BLaER1 (cell line): ENCODE results near the gene APAF1.
"Not testable (repeated sequence)": the region's sequence is repeated elsewhere in the genome, so short reads cannot be mapped to it uniquely, and the experiment has no call there.

Experiments
- H3K27ac ChIP-seq: shearing (Covaris generic); formaldehyde crosslinking; 2 replicates; pipeline ENCODE4 v1.8.1; 2022
- H3K27me3 ChIP-seq: shearing (Covaris generic); formaldehyde crosslinking; 2 replicates; pipeline ENCODE4 v1.8.1; 2022
- H3K36me3 ChIP-seq: shearing (Covaris generic); formaldehyde crosslinking; 2 replicates; pipeline ENCODE4 v1.8.1; 2022
- H3K4me1 ChIP-seq: shearing (Covaris generic); formaldehyde crosslinking; 2 replicates; pipeline ENCODE4 v1.8.1; 2022
- H3K4me2 ChIP-seq: shearing (Covaris generic); formaldehyde crosslinking; 2 replicates; pipeline ENCODE4 v1.8.1; 2022
- H3K4me3 ChIP-seq: shearing (Covaris generic); formaldehyde crosslinking; 2 replicates; pipeline ENCODE4 v1.8.1; 2022
- H3K9ac ChIP-seq: shearing (Covaris generic); formaldehyde crosslinking; 2 replicates; pipeline ENCODE4 v1.8.1; 2022
- H3K9me3 ChIP-seq: shearing (Covaris generic); formaldehyde crosslinking; 2 replicates; pipeline ENCODE4 v1.8.1; 2022
- H4K20me1 ChIP-seq: shearing (Covaris generic); formaldehyde crosslinking; 2 replicates; pipeline ENCODE4 v1.8.1; 2022
- Cebpa-rat ChIP-seq: shearing (Covaris generic); IDR thresholded peaks from 2 replicates; pipeline ENCODE4 v1.8.1; 2022

APAF1 gene

GRCh38 chr12:98752726-98753125, 107.6 kb downstream of the APAF1 start:
- no peak for TF ChIP-seq Cebpa-rat
- Histone ChIP-seq H4K20me1 (no peaks in the 10 kb centered on the region), H3K4me3 (no peak overlapping the region), H3K36me3 (peaks cover 87% of the 10 kb centered on the region), H3K4me2 (no peak overlapping the region), H3K27ac (no peak overlapping the region), H3K4me1 (no peaks in the 10 kb centered on the region), H3K27me3 (no peaks in the 10 kb centered on the region), H3K9ac (no peak overlapping the region), H3K9me3 (no peaks in the 10 kb centered on the region)

- H3K27ac ChIP-seq, result no peak overlapping the region
- TF ChIP-seq Cebpa-rat, result no peak
- no peaks in the 10 kb centered on the region for H3K27me3 ChIP-seq
- peaks cover 87% of the 10 kb centered on the region for H3K36me3 ChIP-seq
- H4K20me1 ChIP-seq, result no peaks in the 10 kb centered on the region
- no peaks in the 10 kb centered on the region for H3K9me3 ChIP-seq
- no peak overlapping the region for H3K4me3 ChIP-seq
- no peak overlapping the region for H3K4me2 ChIP-seq
- no peak overlapping the region for H3K9ac ChIP-seq
- H3K4me1 ChIP-seq, result no peaks in the 10 kb centered on the region
Observed at GRCh38 chr12:98754095-98754494, 109.0 kb downstream of the APAF1 start.

- H3K9ac ChIP-seq, H3K4me2 ChIP-seq, H3K9me3 ChIP-seq, H4K20me1 ChIP-seq, H3K4me1 ChIP-seq, H3K4me3 ChIP-seq, H3K27me3 ChIP-seq, H3K27ac ChIP-seq: not testable (repeated sequence)
- peaks cover 84% of the 10 kb centered on the region for H3K36me3 ChIP-seq
Observed at GRCh38 chr12:98755855-98756254, 110.8 kb downstream of the APAF1 start.

- no peak overlapping the region for H3K4me3 ChIP-seq
- H3K4me2 ChIP-seq, result no peak overlapping the region
- H3K27me3 ChIP-seq, result no peaks in the 10 kb centered on the region
- no peak overlapping the region for H3K27ac ChIP-seq
- no peaks in the 10 kb centered on the region for H3K9me3 ChIP-seq
- no peak for TF ChIP-seq Cebpa-rat
- H3K4me1 ChIP-seq, result no peaks in the 10 kb centered on the region
- no peak overlapping the region for H3K9ac ChIP-seq
- no peaks in the 10 kb centered on the region for H4K20me1 ChIP-seq
- peaks cover 87% of the 10 kb centered on the region for H3K36me3 ChIP-seq
Observed at GRCh38 chr12:98757455-98757854, 112.4 kb downstream of the APAF1 start.

GRCh38 chr12:98758331-98758730, 113.2 kb downstream of the APAF1 start:
- no peaks in the 10 kb centered on the region for H3K4me1 ChIP-seq
- no peak overlapping the region for H3K4me3 ChIP-seq
- H3K27ac ChIP-seq, result no peak overlapping the region
- no peaks in the 10 kb centered on the region for H3K27me3 ChIP-seq
- no peak overlapping the region for H3K4me2 ChIP-seq
- H3K36me3 ChIP-seq, result peaks cover 85% of the 10 kb centered on the region
- no peaks in the 10 kb centered on the region for H3K9me3 ChIP-seq
- no peak overlapping the region for H3K9ac ChIP-seq
- no peak for TF ChIP-seq Cebpa-rat
- no peaks in the 10 kb centered on the region for H4K20me1 ChIP-seq

- Histone ChIP-seq H3K9ac (no peak overlapping the region), H3K9me3 (no peaks in the 10 kb centered on the region), H4K20me1 (no peaks in the 10 kb centered on the region), H3K36me3 (peaks cover 82% of the 10 kb centered on the region), H3K4me3 (no peak overlapping the region), H3K4me2 (no peak overlapping the region), H3K4me1 (no peaks in the 10 kb centered on the region), H3K27ac (no peak overlapping the region), H3K27me3 (no peaks in the 10 kb centered on the region)
- TF ChIP-seq Cebpa-rat, result no peak
Observed at GRCh38 chr12:98763656-98764055, 118.6 kb downstream of the APAF1 start.

- Histone ChIP-seq H4K20me1 (no peaks in the 10 kb centered on the region), H3K4me2 (no peak overlapping the region), H3K9me3 (no peaks in the 10 kb centered on the region), H3K27ac (no peak overlapping the region), H3K4me3 (no peak overlapping the region), H3K9ac (no peak overlapping the region), H3K36me3 (peaks cover 81% of the 10 kb centered on the region), H3K27me3 (no peaks in the 10 kb centered on the region), H3K4me1 (no peaks in the 10 kb centered on the region)
- no peak for TF ChIP-seq Cebpa-rat
Observed at GRCh38 chr12:98767248-98767647, 122.2 kb downstream of the APAF1 start.

- H3K4me1 ChIP-seq, result no peaks in the 10 kb centered on the region
- H3K9me3 ChIP-seq, result no peaks in the 10 kb centered on the region
- H3K27me3 ChIP-seq, result no peaks in the 10 kb centered on the region
- H3K4me3 ChIP-seq, result no peak overlapping the region
- H3K36me3 ChIP-seq, result peaks cover 87% of the 10 kb centered on the region
- no peak overlapping the region for H3K4me2 ChIP-seq
- no peaks in the 10 kb centered on the region for H4K20me1 ChIP-seq
- no peak overlapping the region for H3K27ac ChIP-seq
- H3K9ac ChIP-seq, result no peak overlapping the region
- no peak for TF ChIP-seq Cebpa-rat
Observed at GRCh38 chr12:98769068-98769467, 124.0 kb downstream of the APAF1 start.

GRCh38 chr12:98770230-98770629, 125.1 kb downstream of the APAF1 start:
- Histone ChIP-seq H3K27ac (no peak overlapping the region), H3K9ac (no peak overlapping the region), H3K4me3 (no peak overlapping the region), H3K4me1 (no peaks in the 10 kb centered on the region), H3K27me3 (no peaks in the 10 kb centered on the region), H3K4me2 (no peak overlapping the region), H3K9me3 (no peaks in the 10 kb centered on the region), H4K20me1 (no peaks in the 10 kb centered on the region), H3K36me3 (peaks cover 91% of the 10 kb centered on the region)
- no peak for TF ChIP-seq Cebpa-rat

- Histone ChIP-seq H3K36me3 (peaks cover 91% of the 10 kb centered on the region), H3K27me3 (no peaks in the 10 kb centered on the region), H3K4me1 (no peaks in the 10 kb centered on the region), H3K9ac (no peak overlapping the region), H3K9me3 (no peaks in the 10 kb centered on the region), H3K4me3 (no peak overlapping the region), H3K27ac (no peak overlapping the region), H3K4me2 (no peak overlapping the region), H4K20me1 (no peaks in the 10 kb centered on the region)
- TF ChIP-seq Cebpa-rat, result no peak
Observed at GRCh38 chr12:98771811-98772752, 127.0 kb downstream of the APAF1 start.
